Measurements from ENCODE around the gene ADAM12.
"Not testable (repeated sequence)": the region's sequence is repeated elsewhere in the genome, so short reads cannot be mapped to it uniquely, and the experiment has no call there.

The ADAM12 gene

DNA sequence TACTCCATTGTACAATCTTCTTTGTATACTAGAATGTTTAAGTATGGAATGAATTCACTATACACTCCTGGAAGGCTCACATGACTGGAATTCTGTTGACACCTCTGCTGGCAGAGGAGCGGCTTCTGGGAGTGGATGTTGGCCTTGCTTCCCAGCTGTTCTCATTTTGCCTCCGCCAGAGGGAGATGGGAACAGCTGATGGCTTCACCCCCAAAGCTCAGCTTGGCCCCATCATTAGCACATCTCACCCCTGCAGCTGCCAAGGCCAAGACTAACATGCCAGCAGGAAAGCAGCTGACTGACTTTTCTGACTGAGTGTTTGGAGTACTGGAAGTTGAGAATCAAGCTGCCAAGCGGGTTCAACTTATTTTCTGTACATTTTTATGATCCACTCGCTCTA lies 15.1 kb downstream of the ADAM12 start:
- no peak for DNase-seq

DNA sequence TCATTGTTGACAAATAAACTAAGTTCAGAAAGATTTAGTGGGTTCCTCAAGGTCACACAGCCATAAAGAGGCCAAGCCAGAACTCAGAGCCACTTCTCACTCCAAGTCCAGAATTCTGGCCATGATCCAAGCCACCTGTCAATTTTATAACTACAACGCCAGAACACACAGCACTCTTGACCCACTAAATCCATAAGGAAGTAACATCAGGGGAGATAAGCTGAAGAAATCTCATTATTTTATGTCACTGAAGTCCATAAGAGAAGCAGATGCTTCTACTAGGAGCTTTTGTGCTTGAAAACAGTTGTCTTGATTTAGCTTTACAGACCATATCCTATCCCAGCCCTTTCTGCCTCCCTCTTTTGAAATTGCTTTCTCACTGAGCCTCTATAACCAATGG lies 15.9 kb downstream of the ADAM12 start:
- DNase-seq: no peak

- no peak for DNase-seq
Measured at GRCh38 chr10:126369125-126369710, 19.1 kb downstream of the ADAM12 start.

GRCh38 chr10:126357169-126357568 lies 31.1 kb downstream of the ADAM12 start:
- no peak for DNase-seq

- no peak for DNase-seq
Measured at GRCh38 chr10:126353666-126354065, 34.6 kb downstream of the ADAM12 start.

DNA sequence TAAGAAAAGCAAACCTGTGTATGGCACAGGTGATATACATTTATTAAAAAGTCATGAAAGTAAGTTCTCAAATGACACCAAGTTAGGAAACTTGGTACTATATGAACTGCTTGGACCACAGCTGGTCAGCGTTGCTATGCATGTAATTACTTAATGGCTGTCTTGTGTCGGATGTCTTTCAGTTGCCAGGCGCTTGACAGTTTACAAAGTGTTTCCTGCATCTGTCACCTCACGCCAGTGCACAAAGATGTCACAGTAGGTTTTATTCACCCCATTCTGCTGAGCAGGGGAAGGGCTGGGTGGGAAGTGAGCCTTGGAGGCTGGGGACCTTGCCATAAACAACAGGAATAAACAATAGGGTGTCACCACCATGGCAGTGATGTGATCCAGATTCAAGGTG lies 35.8 kb downstream of the ADAM12 start:
- DNase-seq: no peak

DNA sequence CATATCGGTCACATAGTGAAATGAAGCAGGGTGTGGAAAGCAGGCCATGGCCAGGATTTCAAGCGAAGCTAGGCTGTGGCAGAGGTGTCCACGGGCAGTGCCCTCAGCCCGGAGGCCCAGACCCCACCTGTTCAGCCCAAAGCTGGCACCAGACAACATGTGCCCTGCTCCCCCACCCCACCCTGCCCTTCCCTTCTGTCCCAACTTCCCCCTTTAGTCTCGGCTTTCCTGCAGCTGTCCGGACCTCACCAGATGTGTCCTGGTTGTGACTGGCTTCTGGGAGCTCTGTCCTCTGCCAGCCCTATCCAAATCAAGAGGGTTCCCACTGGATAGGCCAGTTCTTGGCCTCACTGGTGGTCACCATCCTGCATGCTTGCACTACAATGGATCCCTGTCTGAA lies 37.3 kb downstream of the ADAM12 start:
- DNase-seq: no peak

DNA sequence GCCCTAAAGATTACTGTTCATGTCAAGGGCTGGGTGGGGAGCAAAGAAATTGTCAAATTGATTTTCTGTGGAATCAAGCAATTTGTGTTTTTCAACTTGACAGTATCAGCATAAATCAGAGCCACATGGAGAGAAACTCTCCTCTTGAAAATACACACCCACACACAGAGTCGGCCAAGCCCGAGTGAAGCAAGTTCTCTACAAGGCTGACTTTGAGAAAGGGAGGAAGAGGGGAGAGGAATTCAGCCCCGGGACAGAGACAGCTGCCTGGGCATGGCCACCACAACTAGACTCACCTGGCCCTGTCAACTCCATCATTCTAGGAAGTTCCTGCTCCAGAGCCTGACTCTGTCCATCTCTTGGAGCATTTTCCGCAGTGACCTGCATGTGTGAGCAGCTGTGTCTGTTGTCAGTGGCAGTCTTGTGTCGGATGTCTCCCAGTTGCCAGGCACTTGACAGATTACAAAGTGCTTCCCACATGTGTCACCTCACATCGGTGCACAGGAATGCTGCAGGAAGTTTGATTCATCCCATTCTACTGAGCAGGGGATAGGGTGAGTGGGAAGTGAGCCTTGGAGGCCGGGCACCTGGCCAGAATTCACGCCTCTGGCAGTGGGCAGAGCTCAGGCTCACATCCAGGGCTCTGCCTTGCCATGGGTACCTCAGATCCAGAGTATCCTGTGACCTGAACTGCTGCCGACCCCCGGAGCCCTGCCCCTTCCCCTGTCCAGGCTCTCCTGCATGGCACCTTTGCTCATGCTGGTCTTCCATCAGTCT lies 37.9 kb downstream of the ADAM12 start:
- no peak for DNase-seq

- DNase-seq: no peak
Measured at GRCh38 chr10:126349676-126350075, 38.6 kb downstream of the ADAM12 start.

DNA sequence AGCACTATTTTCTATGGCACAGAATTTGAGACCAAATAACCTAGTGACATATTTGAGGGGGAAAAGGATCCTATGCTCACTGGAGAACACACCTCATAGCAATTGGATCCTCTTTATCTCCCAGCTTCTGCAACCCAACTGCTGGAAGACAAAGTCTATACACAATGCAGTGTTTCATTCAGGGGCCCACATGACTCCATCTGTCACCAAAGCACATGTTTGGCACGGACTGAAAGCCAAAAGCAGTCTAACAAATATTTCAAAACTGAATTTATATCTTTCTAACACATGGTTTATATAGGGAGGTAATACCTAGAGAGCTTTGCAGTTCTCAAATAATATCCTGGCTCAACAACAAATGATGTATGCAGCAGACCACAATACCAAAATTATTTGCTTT lies 39.2 kb downstream of the ADAM12 start:
- no peak for DNase-seq

- DNase-seq: not testable (repeated sequence)
Measured at GRCh38 chr10:126343496-126343895, 44.8 kb downstream of the ADAM12 start.

- no peak for DNase-seq
Measured at GRCh38 chr10:126342680-126343079, 45.6 kb downstream of the ADAM12 start.

GRCh38 chr10:126341491-126341890 lies 46.8 kb downstream of the ADAM12 start:
- DNase-seq: no peak

DNA sequence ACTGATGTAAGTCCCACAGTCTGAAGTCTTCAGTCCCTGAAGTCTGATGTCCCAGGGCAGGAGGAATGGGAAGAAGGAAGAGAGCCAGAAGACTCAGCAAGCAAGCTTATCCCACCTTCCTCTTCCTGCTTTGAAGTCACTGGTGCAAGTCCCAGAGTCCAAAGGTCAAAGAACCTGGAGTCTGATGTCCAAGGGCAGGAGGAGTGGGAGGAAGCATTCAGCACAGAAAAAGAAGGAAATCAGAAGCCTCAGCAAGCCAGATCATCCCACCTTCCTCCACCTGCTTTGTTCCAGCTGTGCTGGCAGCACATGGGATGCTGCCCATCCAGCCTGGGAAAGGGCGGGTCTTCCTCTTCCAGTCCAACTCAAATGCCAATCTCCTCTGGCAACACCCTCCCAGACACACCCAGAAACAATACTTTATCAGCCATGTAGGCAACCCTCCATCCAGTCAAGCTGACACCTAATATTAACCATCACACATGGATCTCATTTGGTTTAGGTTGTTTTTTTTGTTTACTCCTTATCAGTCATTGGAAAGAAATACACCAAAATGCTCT lies 50.9 kb downstream of the ADAM12 start:
- no peak for DNase-seq

GRCh38 chr10:126336801-126337200 lies 51.5 kb downstream of the ADAM12 start:
- DNase-seq: no peak

DNA sequence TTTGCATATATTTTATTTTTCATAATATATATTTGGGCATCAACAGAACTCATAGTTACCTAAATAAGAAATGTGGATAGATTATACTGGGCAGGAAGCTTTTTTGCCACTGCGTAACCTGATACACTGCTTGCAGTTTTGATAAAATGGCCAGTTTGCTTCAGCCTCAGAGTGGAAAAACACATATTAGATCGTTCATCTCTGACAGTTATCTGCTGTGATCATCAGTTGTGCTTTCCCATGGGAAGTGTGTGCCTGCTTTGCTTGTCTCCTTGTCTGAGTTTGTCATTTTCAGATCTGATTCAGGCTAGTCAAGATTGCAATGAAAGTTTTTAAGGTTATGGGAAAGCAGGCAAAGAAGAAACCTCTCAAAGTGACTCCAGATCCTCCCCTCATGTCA lies 54.0 kb downstream of the ADAM12 start:
- no peak for DNase-seq

- DNase-seq: no peak
Measured at GRCh38 chr10:126332576-126332975, 55.7 kb downstream of the ADAM12 start.

GRCh38 chr10:126331101-126331500 lies 57.2 kb downstream of the ADAM12 start:
- DNase-seq: no peak

GRCh38 chr10:126324826-126325225 lies 63.5 kb downstream of the ADAM12 start:
- DNase-seq: no peak

DNA sequence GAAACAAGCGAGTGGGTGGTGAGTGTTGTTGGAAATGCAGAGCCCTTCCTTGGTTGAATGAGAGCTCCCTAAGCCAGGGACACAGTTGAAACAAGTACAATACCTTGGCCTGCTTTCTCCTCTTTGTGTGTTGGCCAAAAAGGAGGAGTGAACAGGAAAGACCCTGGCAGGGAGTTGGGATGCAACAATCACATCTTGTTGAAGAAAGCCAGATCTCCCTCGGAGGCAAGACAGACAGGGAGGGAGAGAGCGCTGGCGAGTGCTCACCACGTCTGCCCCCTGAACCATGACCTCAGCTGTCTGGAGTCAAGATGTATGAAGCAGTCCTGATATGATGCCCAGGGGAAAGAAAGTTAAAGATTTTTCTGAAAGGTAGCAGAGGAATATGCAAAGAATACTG lies 66.8 kb downstream of the ADAM12 start:
- DNase-seq: no peak

GRCh38 chr10:126317751-126318150 lies 70.5 kb downstream of the ADAM12 start:
- no peak for DNase-seq

DNA sequence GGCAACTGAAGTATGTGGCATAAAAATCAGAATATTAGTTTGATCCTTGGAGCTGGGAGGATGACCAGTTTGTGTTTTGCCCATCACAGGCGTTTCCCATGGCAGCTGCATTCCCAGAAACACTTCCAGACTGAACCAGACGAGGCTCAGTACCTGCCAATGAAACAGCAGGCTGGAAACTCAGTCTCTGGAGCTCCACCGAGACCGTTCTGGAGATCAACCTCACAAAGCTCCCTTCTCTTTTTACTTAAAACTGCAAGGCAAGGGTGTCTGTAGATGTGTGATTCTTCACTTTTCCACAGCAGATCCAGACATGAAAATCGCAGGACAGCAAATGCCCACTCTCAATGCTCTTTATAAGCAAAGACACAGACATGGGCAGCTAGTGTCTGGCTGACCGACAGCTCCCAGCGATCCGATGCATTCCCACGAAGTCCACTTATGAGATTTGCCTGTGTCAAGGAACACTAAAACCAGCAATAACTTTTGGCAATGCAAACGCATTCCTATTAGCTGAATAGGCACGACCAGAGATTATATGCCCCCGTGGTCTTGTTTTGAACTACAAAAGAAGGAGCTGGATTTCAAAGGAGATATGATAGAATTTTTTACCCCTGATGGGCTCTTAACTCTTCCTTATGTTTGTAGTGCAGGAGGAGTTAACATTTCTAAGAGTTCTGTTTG lies 72.6 kb downstream of the ADAM12 start:
- DNase-seq: no peak

DNA sequence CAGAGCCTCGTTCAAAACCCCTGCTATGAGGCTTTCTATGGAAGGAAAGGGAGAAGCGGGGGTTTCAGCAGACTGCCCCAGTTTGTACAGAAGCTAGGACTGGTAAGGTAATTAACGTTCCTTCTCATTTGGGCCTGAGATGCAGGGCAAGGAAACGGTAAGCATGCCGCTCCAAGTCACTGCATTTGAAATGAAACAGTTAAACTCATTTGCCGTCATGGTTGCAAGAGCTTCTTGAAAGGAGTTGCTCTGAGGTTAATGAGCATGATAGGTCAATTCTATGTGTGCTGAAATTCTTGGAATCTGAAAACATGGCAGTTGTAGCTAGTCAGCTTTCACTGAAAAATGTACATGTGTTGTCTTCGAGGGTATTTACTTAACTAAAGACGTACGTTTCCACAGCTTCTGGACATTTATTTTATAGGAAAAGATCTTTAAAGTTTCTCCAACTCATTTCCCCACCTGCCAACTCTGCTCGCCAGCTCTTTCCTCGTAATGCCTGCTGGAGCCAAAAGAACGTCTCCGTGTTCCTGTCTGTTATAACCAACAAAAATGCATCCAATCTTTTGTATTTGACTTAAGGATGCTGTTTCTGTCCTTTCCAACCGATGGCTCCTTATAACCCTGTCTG lies 73.3 kb downstream of the ADAM12 start:
- no peak for DNase-seq

All from activated CD4-positive, alpha-beta T cell treated with anti-CD3 and anti-CD28 coated beads, Interleukin-2, amount 50 U/mL, for 48 hours (primary cell).